ENCODE results near the gene SSBP3. TPM values are rescaled to one million over a fixed set of nuclear protein-coding genes. Genes with fewer than 3 reads are reported as not detected.

SSBP3 gene
- total and polyA plus RNA-seq, 2 of the 13 experiments (the other 11 are each of a cell fraction or from before 2014, with no cell fraction given) = 8.5 to 17.6 TPM

GRCh38 chr1:54347955-54348699, 58.1 kb downstream of the SSBP3 start (continued):
- TF ChIP-seq ZBTB44 (CRISPR knock-in tag; IDR thresholded peaks at IDR 0.05) (no peak), KDM1A (CRISPR knock-in tag; IDR thresholded peaks at IDR 0.05) (peak; percentile 27; the same call in 1 of the 2 replicates), ZNF496 (CRISPR knock-in tag; IDR thresholded peaks at IDR 0.05; ENCODE audit: insufficient replicate concordance) (no peak), KDM4B (CRISPR knock-in tag; IDR thresholded peaks at IDR 0.05) (no peak), CAMTA2 (CRISPR knock-in tag; IDR thresholded peaks at IDR 0.05; ENCODE audit: borderline replicate concordance) (no peak), TERF1 (CRISPR knock-in tag; IDR thresholded peaks at IDR 0.05) (no peak), ZC3H4 (CRISPR knock-in tag; IDR thresholded peaks at IDR 0.05; ENCODE audit: borderline replicate concordance) (no peak), ZNF891 (CRISPR knock-in tag; IDR thresholded peaks at IDR 0.05) (no peak), ZNF30 (CRISPR knock-in tag; IDR thresholded peaks at IDR 0.05) (no peak), NR1H2 (CRISPR knock-in tag; IDR thresholded peaks at IDR 0.05; ENCODE audit: borderline replicate concordance, low read depth) (no peak), DBP (CRISPR knock-in tag; IDR thresholded peaks at IDR 0.05; ENCODE audit: not compliant biosample characterization) (no peak), ZBTB25 (CRISPR knock-in tag; IDR thresholded peaks at IDR 0.05) (no peak), MAZ (IDR thresholded peaks at IDR 0.05; ENCODE audit: borderline replicate concordance, low read depth, low read length) (no peak), MAZ (CRISPR knock-in tag; IDR thresholded peaks at IDR 0.05; ENCODE audit: low read depth) (no peak), YEATS4 (CRISPR knock-in tag; IDR thresholded peaks at IDR 0.05; ENCODE audit: borderline replicate concordance) (no peak), MIER3 (CRISPR knock-in tag; IDR thresholded peaks at IDR 0.05; ENCODE audit: borderline replicate concordance) (0 out of 2 replicates have a peak, but pooled peaks have one; percentile 18), ZNF784 (CRISPR knock-in tag; IDR thresholded peaks at IDR 0.05; ENCODE audit: borderline replicate concordance) (no peak), HMG20A (CRISPR knock-in tag; IDR thresholded peaks at IDR 0.05; ENCODE audit: borderline replicate concordance) (peak; percentile 44), ZNF484 (CRISPR knock-in tag; IDR thresholded peaks at IDR 0.05; ENCODE audit: borderline replicate concordance, low read depth) (no peak), ZNF20 (CRISPR knock-in tag; IDR thresholded peaks at IDR 0.05) (no peak), HMGXB4 (CRISPR knock-in tag; IDR thresholded peaks at IDR 0.05; ENCODE audit: borderline replicate concordance in 1 of 2, low read depth in 1 of 2) (no peak)
